Islet precursor cell (in vitro differentiated cells): Measurements from ENCODE around the gene C9orf85.

Source experiments
- DNase-seq: peaks from one replicate; pipeline ENCODE4 v3.0.0-alpha.2; 2018

The C9orf85 gene

GRCh38 chr9:71908825-71909224 is 2.6 kb upstream of the C9orf85 start:
- DNase-seq, result no peak

- peak; percentile 75 for DNase-seq
Measured at GRCh38 chr9:71909887-71910649, 1.4 kb upstream of the C9orf85 start.

- DNase-seq, result no peak
Measured at GRCh38 chr9:71910650-71911060, 784 bp upstream of the C9orf85 start.

- no peak for DNase-seq
Measured at GRCh38 chr9:71911908-71912335, 483 bp downstream of the C9orf85 start.

- DNase-seq, result no peak
Measured at GRCh38 chr9:71915495-71915894, 4.1 kb downstream of the C9orf85 start.

- DNase-seq, result no peak
Measured at GRCh38 chr9:71916834-71917534, 5.5 kb downstream of the C9orf85 start.

GRCh38 chr9:71918419-71918818 is 7.0 kb downstream of the C9orf85 start:
- no peak for DNase-seq

GRCh38 chr9:71920456-71921189 is 9.2 kb downstream of the C9orf85 start:
- no peak for DNase-seq

GRCh38 chr9:71921190-71921814 is 9.9 kb downstream of the C9orf85 start:
- no peak for DNase-seq

- DNase-seq, result no peak
Measured at GRCh38 chr9:71924576-71924975, 13.1 kb downstream of the C9orf85 start.

GRCh38 chr9:71925834-71926233 is 14.4 kb downstream of the C9orf85 start:
- DNase-seq, result no peak

GRCh38 chr9:71928376-71928775 is 16.9 kb downstream of the C9orf85 start:
- DNase-seq, result no peak

- no peak for DNase-seq
Measured at GRCh38 chr9:71928806-71929205, 17.4 kb downstream of the C9orf85 start.

- no peak for DNase-seq
Measured at GRCh38 chr9:71929223-71929622, 17.8 kb downstream of the C9orf85 start.

GRCh38 chr9:71929791-71930440 is 18.5 kb downstream of the C9orf85 start:
- DNase-seq, result no peak

- DNase-seq, result no peak
Measured at GRCh38 chr9:71931166-71931565, 19.7 kb downstream of the C9orf85 start.

GRCh38 chr9:71936066-71936465 is 24.6 kb downstream of the C9orf85 start:
- no peak for DNase-seq

GRCh38 chr9:71937070-71937625 is 25.7 kb downstream of the C9orf85 start:
- DNase-seq, result no peak

GRCh38 chr9:71937898-71938297 is 26.5 kb downstream of the C9orf85 start:
- DNase-seq, result no peak

GRCh38 chr9:71941060-71941568 is 29.7 kb downstream of the C9orf85 start:
- no peak for DNase-seq

GRCh38 chr9:71941998-71942567 is 30.6 kb downstream of the C9orf85 start:
- DNase-seq, result no peak
